Spinal cord (tissue), 10 donors: ENCODE results near the gene CHRM4. TPM values are rescaled to one million over a fixed set of nuclear protein-coding genes. Genes with fewer than 3 reads are reported as not detected.

Experiments used
- DNase-seq, 6 donors: peaks; one replicate each; pipeline versions ENCODE4 v3.0.0 to v3.0.0-alpha.2; 2013 to 2015; ENCODE audit warnings: low spot score in 6 of 6, low read depth in 4 of 6
- H3K27ac ChIP-seq: one replicate; pipeline ENCODE4 v1.5.1; 2013; ENCODE audit warnings: low read depth, low read length, control low read depth
- H3K27me3 ChIP-seq: one replicate; pipeline ENCODE4 v1.6.1; 2013; ENCODE audit warnings: low read length; ENCODE audit not compliant: control insufficient read depth, insufficient read depth
- H3K36me3 ChIP-seq: one replicate; pipeline ENCODE4 v1.6.1; 2013; ENCODE audit warnings: low read length; ENCODE audit not compliant: control insufficient read depth, insufficient read depth
- H3K4me1 ChIP-seq: one replicate; pipeline ENCODE4 v1.6.1; 2013; ENCODE audit warnings: low read length; ENCODE audit not compliant: control insufficient read depth, insufficient read depth
- H3K4me3 ChIP-seq: one replicate; pipeline ENCODE4 v1.5.1; 2013; ENCODE audit warnings: low read depth, low read length, control low read depth
- H3K9me3 ChIP-seq: one replicate; pipeline ENCODE4 v1.6.1; 2013; ENCODE audit warnings: low read length; ENCODE audit not compliant: control insufficient read depth, insufficient read depth
- WGBS: methylation state at CpG from one replicate; pipeline ENCODE4 v1.1.5; 2013; ENCODE audit warnings: missing lambda C conversion rate; ENCODE audit not compliant: insufficient coverage; 5-methylcytosine and 5-hydroxymethylcytosine counted together
- long read RNA-seq, 4 donors: transcript quantifications; one replicate each; lab custom pipeline, GENCODE V29; 2026
- polyA plus RNA-seq, 2 donors: library from polyadenylated mRNA; unstranded; fragments of 120-200 nt; gene quantifications; one replicate each; pipeline ENCODE4 v1.2.1, GENCODE V29; 2013; ENCODE audit not compliant: insufficient read length in 2 of 2
- total RNA-seq, 2 donors: library from RNA; depleted of rRNA in 1 of 2; stranded (reverse); fragments of 120-200 nt in 1 of 2; fragments of >200 nt in 1 of 2; gene quantifications; one replicate each; pipeline versions ENCODE4 v1.2.3 to v1.2.4, GENCODE V29; 2013 to 2014
- donor health status: healthy.

The CHRM4 gene
- 1 to 10 TPM; 1.0 to 4.6 TPM for total RNA-seq
- polyA plus RNA-seq, result 1 to 10 TPM; 6.5 to 7.6 TPM
- long read RNA-seq, donor 1, partial matches to known transcripts, result 0 of 2 reads
- long read RNA-seq, donor 1, other reads (novel, unspliced or antisense), result 0 of 2 reads
- long read RNA-seq, donor 2, partial matches to known transcripts, result 0 of 3 reads
- long read RNA-seq, donor 2, other reads (novel, unspliced or antisense), result 0 of 3 reads
- long read RNA-seq, donor 3, partial matches to known transcripts, result 0 of 1 reads
- long read RNA-seq, donor 3, other reads (novel, unspliced or antisense), result 0 of 1 reads
- long read RNA-seq, donor 4, result 0 reads

DNA sequence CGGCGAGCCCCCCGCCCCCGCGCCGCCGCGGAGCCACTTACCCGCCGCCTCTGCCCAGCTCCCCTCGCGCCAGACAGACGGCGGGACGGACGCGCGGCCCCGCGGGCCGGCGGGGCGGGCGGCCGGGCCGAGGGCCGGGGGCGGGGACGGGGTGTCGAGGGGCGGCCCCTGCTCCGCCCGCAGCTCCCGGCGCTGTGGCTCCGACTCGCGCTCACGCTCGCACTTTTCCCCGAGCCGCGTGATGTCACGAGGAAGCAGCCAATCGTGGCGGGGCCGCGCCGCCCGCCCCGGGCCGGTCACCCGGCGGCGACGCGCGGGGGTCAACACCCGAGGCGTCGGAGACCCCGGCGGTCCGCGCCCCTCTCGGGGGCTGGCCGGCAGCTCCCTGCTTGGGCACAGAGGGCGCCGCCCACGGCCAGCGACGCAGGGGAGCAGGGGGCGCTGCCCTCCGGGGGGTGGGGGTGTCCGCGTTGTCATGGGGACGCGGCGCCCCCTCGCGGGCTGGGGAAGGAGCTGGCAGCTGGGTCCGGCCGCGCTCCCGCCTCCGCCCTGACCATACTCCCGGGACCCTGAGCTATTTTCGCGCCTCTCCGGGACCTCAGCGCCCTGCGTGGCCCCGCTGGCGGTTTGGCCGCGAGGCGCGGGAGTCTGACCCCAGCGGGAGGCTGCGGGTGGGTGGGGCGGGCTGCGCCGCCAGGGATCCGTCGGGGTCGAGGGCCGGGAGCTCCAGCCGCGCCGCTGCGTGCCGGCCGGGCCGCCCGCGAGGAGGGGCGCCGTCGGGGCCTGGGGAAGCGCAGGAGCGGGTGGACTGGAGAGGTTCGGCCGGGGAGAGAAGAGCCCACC is at the start of gene CHRM4:
CHRM4 (minus strand) TSS at position 199 of the 843 bp plus-strand sequence. CDS start 5,219 bp downstream, outside the sequence.
- Histone ChIP-seq H3K4me1 (peaks cover 52% of the 10 kb centered on the region), H3K36me3 (peaks cover 11% of the 10 kb centered on the region), H3K4me3 (peak within 1 kb of the TSS; percentile 45), H3K27ac (no peak within 1 kb of the TSS), H3K9me3 (no peaks in the 10 kb centered on the region), H3K27me3 (peaks cover 45% of the 10 kb centered on the region)
- DNase-seq, result peak in 3 of 6 donors; percentile 50 to 90 (median 81)
- WGBS, result under 1% methylated on average over 123 of the region's 123 CpGs

DNA sequence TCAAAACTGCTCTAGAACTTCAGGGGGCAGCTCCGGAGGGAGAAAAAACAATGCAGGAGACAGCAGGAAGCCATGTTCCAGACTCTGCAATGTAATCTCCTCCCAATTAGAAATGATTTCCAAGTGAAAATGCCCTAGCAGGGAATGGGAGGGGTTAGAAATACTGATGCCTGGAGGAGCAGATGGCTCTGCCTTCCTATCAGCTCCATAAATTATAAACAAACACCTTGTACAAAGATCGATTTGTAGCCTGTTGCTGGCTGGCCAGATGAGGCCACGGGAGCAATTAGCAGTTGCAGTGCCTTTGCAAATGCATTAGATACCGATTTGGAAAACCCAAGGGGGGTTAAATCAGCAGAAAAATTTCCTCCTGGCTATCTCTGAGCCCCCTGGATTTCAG is 46.6 kb upstream of the CHRM4 start:
- 50% methylated on average over 3 of the region's 4 CpGs for WGBS
- Histone ChIP-seq H3K9me3 (no peaks in the 10 kb centered on the region), H3K36me3 (peaks cover 16% of the 10 kb centered on the region), H3K4me3 (no peak overlapping the region), H3K4me1 (peaks cover 9% of the 10 kb centered on the region), H3K27me3 (no peaks in the 10 kb centered on the region), H3K27ac (no peak overlapping the region)
- DNase-seq, result peak in 1 of 6 donors; percentile 42

DNA sequence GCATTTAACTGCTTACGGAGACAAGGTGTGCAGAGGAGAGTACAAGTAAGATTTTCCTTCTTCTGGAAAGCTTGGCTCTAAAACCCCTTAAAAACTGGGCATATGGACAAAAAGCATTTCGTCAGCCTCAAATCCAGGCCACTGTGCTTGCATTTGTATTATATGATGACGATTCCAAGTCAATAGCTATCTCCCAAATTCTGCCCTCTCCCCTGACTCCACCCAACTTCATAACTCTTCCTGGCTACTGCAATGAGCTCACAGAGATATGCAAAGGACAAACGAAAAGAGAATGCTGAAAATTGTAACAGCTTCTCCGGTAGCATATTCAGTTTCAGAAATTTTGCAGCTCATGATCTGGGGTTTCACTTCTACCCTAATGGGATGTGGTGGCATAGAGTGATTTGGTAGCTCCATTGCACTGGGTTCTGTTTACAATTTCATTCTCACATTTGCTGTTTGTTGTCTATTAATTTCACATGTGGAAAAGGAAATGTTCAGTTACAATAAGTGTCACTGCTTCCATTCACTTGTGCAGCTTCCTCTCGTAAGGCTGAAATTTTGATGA is 45.6 kb upstream of the CHRM4 start:
- no peak overlapping the region for H3K4me3 ChIP-seq
- H3K4me1 ChIP-seq, result peaks cover 9% of the 10 kb centered on the region
- H3K36me3 ChIP-seq, result peaks cover 15% of the 10 kb centered on the region
- no peak overlapping the region for H3K27ac ChIP-seq
- WGBS, result 60% methylated on average over 1 of the region's 6 CpGs
- no peaks in the 10 kb centered on the region for H3K27me3 ChIP-seq
- DNase-seq, result no peak
- no peaks in the 10 kb centered on the region for H3K9me3 ChIP-seq

DNA sequence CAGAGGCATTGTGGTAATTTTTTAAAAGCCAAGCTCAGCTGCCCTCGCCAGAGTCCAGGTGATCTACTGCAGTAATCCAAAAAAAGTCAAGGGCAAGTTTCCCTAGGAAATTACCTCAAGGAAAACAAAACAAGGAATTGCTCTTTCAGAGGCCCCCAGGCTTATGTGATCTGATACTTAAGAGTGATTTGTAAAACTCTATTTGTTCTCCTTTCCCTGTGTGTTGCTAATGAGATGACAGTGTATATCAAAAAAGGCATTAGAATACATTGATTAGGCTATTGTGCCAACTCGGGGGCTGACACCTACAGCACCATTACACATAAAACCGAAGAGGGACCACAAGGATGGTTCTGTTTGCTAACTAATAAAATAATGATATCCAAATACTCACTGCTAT is 44.5 kb upstream of the CHRM4 start:
- Histone ChIP-seq H3K9me3 (no peaks in the 10 kb centered on the region), H3K36me3 (peaks cover 13% of the 10 kb centered on the region), H3K4me3 (no peak overlapping the region), H3K27ac (no peak overlapping the region), H3K27me3 (no peaks in the 10 kb centered on the region), H3K4me1 (peaks cover 9% of the 10 kb centered on the region)
- DNase-seq, result no peak
- WGBS, result no CpG with 5 or more reads among the region's 3 CpGs

DNA sequence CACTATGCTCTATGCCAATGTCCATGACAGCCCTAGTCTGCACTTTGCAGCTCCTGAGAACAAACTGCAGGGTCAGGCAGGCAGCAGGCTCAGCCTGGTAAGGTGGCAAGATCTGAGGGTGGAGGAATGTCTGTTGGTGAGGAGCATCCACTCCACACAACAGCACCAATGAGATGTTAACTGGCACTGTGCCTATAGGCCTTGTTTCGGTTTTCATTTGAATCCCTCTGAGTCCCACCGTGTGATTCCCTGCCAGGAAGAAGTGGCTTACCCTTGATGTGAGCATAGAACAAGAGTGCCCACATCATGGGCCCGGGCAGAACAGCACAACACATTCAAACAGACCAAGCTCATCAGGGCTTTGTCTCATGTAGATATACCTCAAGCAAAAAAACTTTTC is 44.1 kb upstream of the CHRM4 start:
- H3K27ac ChIP-seq, result no peak overlapping the region
- DNase-seq, result no peak
- WGBS, result 47% methylated on average over 2 of the region's 3 CpGs
- peaks cover 9% of the 10 kb centered on the region for H3K4me1 ChIP-seq
- H3K36me3 ChIP-seq, result peaks cover 13% of the 10 kb centered on the region
- no peaks in the 10 kb centered on the region for H3K27me3 ChIP-seq
- no peak overlapping the region for H3K4me3 ChIP-seq
- no peaks in the 10 kb centered on the region for H3K9me3 ChIP-seq

DNA sequence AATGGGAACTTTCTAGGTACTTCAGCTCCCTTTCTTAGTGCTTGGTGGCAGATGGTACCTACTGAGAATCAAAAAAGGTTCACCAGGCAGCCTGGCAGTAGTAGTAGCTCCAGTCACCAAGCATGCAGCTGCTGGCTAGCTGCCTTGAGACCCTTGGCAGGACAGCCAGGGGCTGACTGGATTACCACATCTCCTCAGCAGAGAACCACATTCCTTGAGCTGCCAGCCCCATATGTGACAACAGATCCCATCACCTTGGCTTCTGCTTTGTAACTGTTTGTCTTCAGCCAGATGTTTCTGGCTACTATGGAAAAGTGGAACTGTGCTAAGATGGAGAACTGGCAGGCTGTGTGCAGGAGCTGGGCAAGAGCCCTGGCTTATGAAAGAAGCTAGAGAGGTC is 39.6 kb upstream of the CHRM4 start:
- DNase-seq, result no peak
- Histone ChIP-seq H3K27me3 (no peaks in the 10 kb centered on the region), H3K27ac (no peak overlapping the region), H3K36me3 (peaks cover 17% of the 10 kb centered on the region), H3K9me3 (no peaks in the 10 kb centered on the region), H3K4me3 (no peak overlapping the region), H3K4me1 (peaks cover 5% of the 10 kb centered on the region)

DNA sequence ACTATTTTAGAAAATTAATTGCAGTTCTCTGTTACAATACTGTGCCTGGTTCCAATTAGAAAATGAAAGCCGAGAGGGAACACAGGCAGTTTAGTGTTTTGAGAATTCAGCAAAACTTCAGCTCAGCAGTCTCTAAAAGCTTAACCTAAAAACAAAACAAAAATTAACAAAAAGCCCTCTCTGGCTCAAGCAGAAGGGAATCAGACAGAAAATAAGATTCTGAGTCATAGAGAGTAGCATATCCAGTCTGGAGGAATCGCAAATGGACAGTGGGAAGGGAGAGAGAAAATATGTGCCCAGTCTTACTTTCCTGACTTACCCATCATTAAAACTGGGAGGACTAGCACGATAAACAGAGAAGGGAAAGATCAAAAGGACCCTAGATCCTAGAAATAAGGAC is 38.1 kb upstream of the CHRM4 start:
- no peaks in the 10 kb centered on the region for H3K9me3 ChIP-seq
- H3K27ac ChIP-seq, result no peak overlapping the region
- no peaks in the 10 kb centered on the region for H3K4me1 ChIP-seq
- no peaks in the 10 kb centered on the region for H3K27me3 ChIP-seq
- DNase-seq, result no peak
- WGBS, result no CpG with 5 or more reads among the region's 3 CpGs
- peaks cover 16% of the 10 kb centered on the region for H3K36me3 ChIP-seq
- H3K4me3 ChIP-seq, result no peak overlapping the region

DNA sequence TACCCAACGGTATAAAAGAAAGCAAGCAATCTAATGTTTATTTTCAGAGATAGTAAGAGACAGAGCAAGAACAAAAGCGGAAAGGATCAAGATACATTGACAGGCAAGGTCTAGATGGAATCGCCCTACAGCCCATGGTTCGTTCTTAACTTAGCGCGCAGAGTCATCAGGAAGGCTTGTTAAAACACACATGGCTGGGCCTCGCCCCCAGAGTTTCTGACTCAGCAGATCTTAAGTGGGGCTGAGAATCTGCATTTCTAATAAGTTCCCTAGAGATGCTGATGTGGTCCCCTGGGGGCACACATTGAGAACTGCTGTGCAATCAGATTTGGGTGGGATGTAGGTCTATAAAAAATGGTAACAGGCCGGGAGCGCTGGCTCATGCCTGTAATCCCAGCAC is 35.8 kb upstream of the CHRM4 start:
- Histone ChIP-seq H3K27me3 (no peaks in the 10 kb centered on the region), H3K4me1 (no peaks in the 10 kb centered on the region), H3K4me3 (no peak overlapping the region), H3K9me3 (no peaks in the 10 kb centered on the region), H3K27ac (no peak overlapping the region), H3K36me3 (peaks cover 4% of the 10 kb centered on the region)
- DNase-seq, result no peak
- WGBS, result 85% methylated on average over 9 of the region's 9 CpGs

DNA sequence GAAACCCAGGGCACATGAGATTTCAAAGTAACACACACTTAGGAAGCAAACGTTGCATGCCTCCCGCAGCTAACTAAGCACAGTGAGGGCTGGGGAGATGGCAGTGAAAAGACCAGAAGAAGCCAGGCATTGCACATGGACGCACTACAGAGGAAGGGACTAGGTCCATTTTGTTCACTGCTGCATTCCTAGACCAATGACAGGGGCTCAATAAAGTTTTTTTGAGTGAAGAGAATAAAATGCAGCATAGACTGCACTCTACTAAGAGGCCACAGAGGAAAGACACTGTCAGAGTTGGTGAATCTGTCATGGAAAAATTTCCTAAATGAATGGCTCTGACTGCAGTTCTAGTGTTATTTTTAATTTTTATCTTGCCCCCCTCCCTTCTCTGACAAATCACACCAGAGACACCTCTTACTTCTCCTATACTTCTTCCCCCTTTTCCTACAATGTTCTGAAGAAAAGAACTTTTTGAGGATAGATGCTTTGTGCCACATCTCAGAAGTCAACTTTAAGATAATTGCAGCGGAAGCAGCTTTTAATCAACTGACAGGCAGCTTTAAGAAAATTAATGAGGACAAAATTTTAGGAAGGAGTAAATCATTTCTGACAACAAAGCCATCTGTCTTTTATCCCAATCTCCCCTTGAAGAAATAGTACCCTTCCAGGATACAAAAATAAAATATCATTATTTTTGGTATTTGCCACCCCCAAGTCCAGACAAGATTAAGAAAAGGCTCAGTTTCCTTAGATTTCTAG is 34.8 kb upstream of the CHRM4 start:
- Histone ChIP-seq H3K36me3 (peaks cover 4% of the 10 kb centered on the region), H3K4me3 (no peak overlapping the region), H3K9me3 (no peaks in the 10 kb centered on the region), H3K27ac (no peak overlapping the region), H3K4me1 (no peaks in the 10 kb centered on the region), H3K27me3 (no peaks in the 10 kb centered on the region)
- WGBS, result 85% methylated on average over 3 of the region's 4 CpGs
- DNase-seq, result no peak
